Smooth muscle cell (in vitro differentiated cells): ENCODE results near the gene GPR146. TPM values are rescaled to one million over a fixed set of nuclear protein-coding genes. Genes with fewer than 3 reads are reported as not detected.

ENCODE experiments used
- DNase-seq: peaks from one replicate; lab custom pipeline; 2025; ENCODE audit not compliant: unreplicated experiment; lab: John Stamatoyannopoulos, UW
- H2AFZ ChIP-seq: fragments of 200-600 bp; sonication (generic); 2 replicates; pipeline ENCODE4 v1.6.0; 2016; ENCODE audit warnings: antibody characterized with exemption, low read depth, mild to moderate bottlenecking
- H3F3A ChIP-seq: fragments of 200-600 bp; sonication (generic); 2 replicates; pipeline ENCODE4 v1.6.0; 2017; ENCODE audit warnings: antibody characterized with exemption, low read depth
- H3K27ac ChIP-seq: fragments of 200-600 bp; sonication (generic); 2 replicates; pipeline ENCODE4 v1.5.1; 2016; ENCODE audit warnings: low read depth, mild to moderate bottlenecking
- H3K27me3 ChIP-seq: fragments of 200-600 bp; sonication (generic); 2 replicates; pipeline ENCODE4 v1.6.1; 2016; ENCODE audit warnings: low read depth, mild to moderate bottlenecking
- H3K36me3 ChIP-seq: fragments of 200-600 bp; sonication (generic); 2 replicates; pipeline ENCODE4 v1.5.1; 2016; ENCODE audit warnings: low read depth
- H3K4me1 ChIP-seq: fragments of 200-600 bp; sonication (generic); 2 replicates; pipeline ENCODE4 v1.5.1; 2016; ENCODE audit warnings: low read depth
- H3K4me2 ChIP-seq: fragments of 200-600 bp; sonication (generic); 2 replicates; pipeline ENCODE4 v1.6.0; 2016; ENCODE audit warnings: mild to moderate bottlenecking
- H3K4me3 ChIP-seq: fragments of 200-600 bp; sonication (generic); 2 replicates; pipeline ENCODE4 v1.5.1; 2016; ENCODE audit warnings: mild to moderate bottlenecking
- H3K79me2 ChIP-seq: fragments of 200-600 bp; sonication (generic); 2 replicates; pipeline ENCODE4 v1.6.0; 2016; ENCODE audit warnings: low read depth, mild to moderate bottlenecking
- H3K9ac ChIP-seq: fragments of 200-600 bp; sonication (generic); 2 replicates; pipeline ENCODE4 v1.6.0; 2016; ENCODE audit warnings: low read depth
- H3K9me3 ChIP-seq: fragments of 200-600 bp; sonication (generic); replicated peaks from 2 replicates; pipeline ENCODE4 v1.5.1; 2016; ENCODE audit warnings: low read depth
- H4K20me1 ChIP-seq: fragments of 200-600 bp; sonication (generic); 2 replicates; pipeline ENCODE4 v1.6.0; 2016; ENCODE audit warnings: low read depth
- WGBS: methylation state at CpG from one replicate; pipeline ENCODE4 v1.1.7; 2016; ENCODE audit warnings: low lambda C conversion rate; 5-methylcytosine and 5-hydroxymethylcytosine counted together
- polyA plus RNA-seq: library from polyadenylated mRNA; unstranded; fragments of >200 nt; fragmentation: Nextera tagmentation; extraction: Ambion mirVana; gene quantifications from 2 replicates; pipeline ENCODE4 v1.2.1, GENCODE V29; 2016
- total RNA-seq: library from RNA; depleted of rRNA; stranded (reverse); fragments of >200 nt; gene quantifications from 2 replicates; pipeline ENCODE4 v1.2.3, GENCODE V29; 2014
- TF ChIP-seq, protein P1 (sequence below): fragments of 200-600 bp; sonication (generic); IDR thresholded peaks from 2 replicates; pipeline ENCODE4 v1.5.1; 2017; ENCODE audit warnings: borderline replicate concordance, mild to moderate bottlenecking, antibody characterized with exemption; ENCODE audit not compliant: insufficient read depth, poor library complexity, severe bottlenecking

GPR146 gene
- total and polyA plus RNA-seq, 2 experiments from 2014 or later, result 1.8 to 2.2 TPM

DNA sequence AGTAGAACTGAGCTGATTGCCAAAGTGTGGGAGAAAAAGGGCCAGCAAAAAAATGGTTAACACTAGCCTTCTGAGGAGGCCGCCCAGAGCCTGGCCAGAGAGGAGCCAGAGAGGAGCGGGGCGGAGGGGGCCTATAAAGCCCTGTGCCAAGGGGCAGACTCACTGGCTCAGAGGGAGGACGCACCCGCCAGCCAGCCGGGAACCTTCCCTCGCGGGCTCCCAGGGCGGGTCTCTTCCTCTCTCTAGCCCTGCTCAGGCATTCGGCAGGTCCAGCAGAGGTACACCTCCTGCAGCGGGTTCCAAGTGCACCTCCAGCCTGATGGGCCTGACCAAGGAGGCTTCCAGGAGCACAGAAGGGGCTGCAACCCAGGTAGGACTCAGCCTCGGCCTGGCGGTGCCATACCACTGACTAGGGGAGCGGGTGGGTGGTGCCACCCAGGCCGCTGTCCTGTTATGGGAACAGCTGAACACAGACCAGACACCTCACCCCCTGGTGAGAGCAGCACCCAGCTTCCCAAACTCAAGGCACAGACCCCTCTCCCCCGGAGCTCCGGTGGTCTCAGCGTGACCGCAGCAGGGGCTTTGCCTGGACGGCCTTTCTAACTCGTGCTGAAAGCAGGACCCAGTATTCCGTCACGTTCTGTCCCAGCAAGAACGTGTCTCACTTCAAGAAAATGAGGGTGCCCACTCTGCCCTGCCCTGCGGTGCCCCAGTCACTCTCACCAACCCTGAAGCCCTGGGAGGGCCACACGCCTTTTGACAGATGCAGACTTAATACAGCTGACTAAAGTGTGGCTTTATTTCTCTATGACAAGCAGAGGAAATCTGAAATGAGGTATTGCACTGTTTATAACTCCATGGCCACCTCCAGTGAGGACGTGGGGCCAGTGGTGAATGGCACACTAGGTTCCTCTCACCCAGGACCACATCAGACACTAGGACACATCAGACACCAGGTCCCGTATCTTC is 43.9 kb downstream of the GPR146 start, which contains the start of gene GPER1:
GPER1 (plus strand) TSS at position 162 of the 969 bp plus-strand sequence. CDS start 3,616 bp downstream, outside the sequence.
- peak; percentile 18 for DNase-seq
- peak within 1 kb of the TSS; percentile 80 for H3K27ac ChIP-seq

DNA sequence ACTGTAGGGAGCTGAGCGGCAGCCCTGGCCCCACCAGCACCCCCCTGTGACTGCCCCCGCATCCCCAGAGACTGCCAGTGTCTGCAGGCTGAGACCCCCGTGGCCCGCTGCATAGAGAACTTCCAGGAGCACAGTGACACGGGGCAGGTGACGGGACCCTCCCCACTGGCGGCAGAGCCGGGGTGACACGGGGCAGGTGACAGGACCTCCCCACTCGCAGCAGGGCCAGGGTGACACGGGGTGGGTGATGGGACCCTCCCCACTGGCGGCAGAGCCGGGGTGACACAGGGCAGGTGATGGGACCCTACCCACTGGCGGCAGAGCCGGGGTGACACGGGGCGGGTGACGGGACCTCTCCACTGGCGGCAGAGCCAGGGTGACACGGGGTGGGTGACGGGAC is 45.9 kb downstream of the GPR146 start:
- Histone ChIP-seq H2AFZ (no peak overlapping the region), H3K9me3 (no peaks in the 10 kb centered on the region), H3K9ac (no peak overlapping the region), H3K27me3 (no peaks in the 10 kb centered on the region), H3K27ac (no peak overlapping the region), H3K36me3 (no peaks in the 10 kb centered on the region), H3K4me2 (no peak overlapping the region), H3K79me2 (no peaks in the 10 kb centered on the region), H3K4me1 (peaks cover 26% of the 10 kb centered on the region), H3F3A (no peaks in the 10 kb centered on the region), H3K4me3 (no peak overlapping the region), H4K20me1 (peaks cover 70% of the 10 kb centered on the region)
- 98% methylated on average over 20 of the region's 21 CpGs for WGBS
- TF ChIP-seq, protein P1, sequence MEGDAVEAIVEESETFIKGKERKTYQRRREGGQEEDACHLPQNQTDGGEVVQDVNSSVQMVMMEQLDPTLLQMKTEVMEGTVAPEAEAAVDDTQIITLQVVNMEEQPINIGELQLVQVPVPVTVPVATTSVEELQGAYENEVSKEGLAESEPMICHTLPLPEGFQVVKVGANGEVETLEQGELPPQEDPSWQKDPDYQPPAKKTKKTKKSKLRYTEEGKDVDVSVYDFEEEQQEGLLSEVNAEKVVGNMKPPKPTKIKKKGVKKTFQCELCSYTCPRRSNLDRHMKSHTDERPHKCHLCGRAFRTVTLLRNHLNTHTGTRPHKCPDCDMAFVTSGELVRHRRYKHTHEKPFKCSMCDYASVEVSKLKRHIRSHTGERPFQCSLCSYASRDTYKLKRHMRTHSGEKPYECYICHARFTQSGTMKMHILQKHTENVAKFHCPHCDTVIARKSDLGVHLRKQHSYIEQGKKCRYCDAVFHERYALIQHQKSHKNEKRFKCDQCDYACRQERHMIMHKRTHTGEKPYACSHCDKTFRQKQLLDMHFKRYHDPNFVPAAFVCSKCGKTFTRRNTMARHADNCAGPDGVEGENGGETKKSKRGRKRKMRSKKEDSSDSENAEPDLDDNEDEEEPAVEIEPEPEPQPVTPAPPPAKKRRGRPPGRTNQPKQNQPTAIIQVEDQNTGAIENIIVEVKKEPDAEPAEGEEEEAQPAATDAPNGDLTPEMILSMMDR, result no peak
- DNase-seq, result no peak

More for the DNA sequence above, 43.9 kb downstream of the GPR146 start, which contains the start of gene GPER1:
- Histone ChIP-seq H3K9me3 (no peaks in the 10 kb centered on the region), H3K4me3 (peak within 1 kb of the TSS; percentile 47), H2AFZ (no peak within 1 kb of the TSS), H3F3A (no peaks in the 10 kb centered on the region), H3K4me2 (peak within 1 kb of the TSS; percentile 90), H3K36me3 (no peaks in the 10 kb centered on the region), H3K79me2 (no peaks in the 10 kb centered on the region), H4K20me1 (peaks cover 54% of the 10 kb centered on the region), H3K9ac (peak within 1 kb of the TSS; percentile 88), H3K27me3 (no peaks in the 10 kb centered on the region), H3K4me1 (peaks cover 26% of the 10 kb centered on the region)
- 40% methylated on average over 28 of the region's 28 CpGs for WGBS
- TF ChIP-seq, protein P1, result no peak

DNA sequence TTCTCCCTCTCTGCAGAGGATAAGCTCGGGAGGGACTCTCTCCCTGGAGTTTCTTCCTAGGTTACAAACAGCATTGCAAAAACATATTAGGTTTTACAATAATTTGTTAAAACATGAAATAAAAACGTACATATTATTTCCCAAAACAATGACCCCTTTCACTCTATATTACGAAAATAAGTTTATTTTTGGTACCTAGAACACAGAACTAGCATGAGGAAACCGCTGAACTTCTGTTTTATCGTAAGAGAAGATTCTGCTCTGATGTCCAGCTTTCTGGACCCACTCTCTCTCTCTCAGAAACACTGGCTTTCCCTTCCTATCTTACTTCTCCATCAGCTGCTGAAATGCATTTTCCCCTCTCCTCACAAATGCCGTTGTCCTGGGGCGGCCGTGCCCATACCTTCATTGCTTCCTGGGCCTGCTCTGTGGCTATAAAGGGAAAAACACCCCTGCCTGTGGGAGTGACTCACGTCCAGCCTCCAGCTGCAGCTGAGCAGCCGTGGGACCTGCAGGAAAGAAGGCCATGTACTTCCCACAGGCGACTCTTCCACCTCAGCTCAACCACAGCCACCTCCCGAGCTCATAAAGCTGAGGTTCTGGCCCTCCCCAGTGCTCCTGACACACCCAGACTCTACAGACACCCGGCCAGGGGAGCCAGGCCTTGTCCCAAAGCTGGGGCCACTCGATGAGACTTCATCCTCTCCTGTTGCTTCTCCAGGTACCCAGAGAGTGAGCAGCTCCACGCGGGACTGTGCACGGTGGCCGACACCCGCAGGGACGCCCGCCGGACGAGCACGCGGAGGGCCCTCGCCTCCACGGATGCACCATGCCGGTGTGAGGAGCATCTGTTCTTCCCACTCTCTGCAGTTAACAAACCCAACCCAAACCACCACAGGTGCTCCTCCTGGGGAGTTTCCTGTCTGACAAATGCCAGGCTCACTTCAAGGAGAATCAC is 46.6 kb downstream of the GPR146 start:
- H3K79me2 ChIP-seq, result no peaks in the 10 kb centered on the region
- no peak overlapping the region for H3K27ac ChIP-seq
- H3K27me3 ChIP-seq, result no peaks in the 10 kb centered on the region
- H4K20me1 ChIP-seq, result peaks cover 70% of the 10 kb centered on the region
- H2AFZ ChIP-seq, result no peak overlapping the region
- no peak overlapping the region for H3K4me2 ChIP-seq
- H3F3A ChIP-seq, result no peaks in the 10 kb centered on the region
- H3K9me3 ChIP-seq, result no peaks in the 10 kb centered on the region
- no peak overlapping the region for H3K9ac ChIP-seq
- H3K4me1 ChIP-seq, result peaks cover 26% of the 10 kb centered on the region
- H3K36me3 ChIP-seq, result no peaks in the 10 kb centered on the region
- no peak overlapping the region for H3K4me3 ChIP-seq
- 72% methylated on average over 28 of the region's 28 CpGs for WGBS
- TF ChIP-seq, protein P1, result no peak
- no peak for DNase-seq
